OCI-LY1 (cell line): ENCODE measurements around the gene CADM1.

ENCODE experiments used
- H2AFZ ChIP-seq: fragments of 200-600 bp; sonication (generic), shearing (Covaris generic); 2 replicates; pipeline ENCODE4 v1.6.0; 2014; ENCODE audit warnings: antibody characterized with exemption, mild to moderate bottlenecking, low read length
- H3F3A ChIP-seq: fragments of 200-600 bp; sonication (generic), shearing (Covaris generic); 2 replicates; pipeline ENCODE4 v1.6.0; 2014; ENCODE audit warnings: mild to moderate bottlenecking, antibody characterized with exemption, low read length, moderate library complexity; ENCODE audit not compliant: insufficient read depth
- H3K27ac ChIP-seq: fragments of 200-600 bp; sonication (generic); 2 replicates; pipeline ENCODE4 v1.5.1; 2014; ENCODE audit warnings: low read length, mixed run types, mild to moderate bottlenecking, low read depth; ENCODE audit not compliant: poor library complexity, severe bottlenecking
- H3K27me3 ChIP-seq: fragments of 200-600 bp; sonication (generic); 2 replicates; pipeline ENCODE4 v1.6.0; 2014; ENCODE audit warnings: antibody characterized with exemption, mild to moderate bottlenecking, low read length, moderate library complexity; ENCODE audit not compliant: insufficient read depth
- H3K36me3 ChIP-seq: fragments of 200-600 bp; sonication (generic); 2 replicates; pipeline ENCODE4 v1.6.1; 2014; ENCODE audit warnings: mild to moderate bottlenecking, antibody characterized with exemption, low read length, moderate library complexity, mixed read lengths; ENCODE audit not compliant: insufficient read depth
- H3K4me1 ChIP-seq: fragments of 200-600 bp; sonication (generic); 2 replicates; pipeline ENCODE4 v1.5.1; 2014; ENCODE audit warnings: mild to moderate bottlenecking, low read length, moderate library complexity; ENCODE audit not compliant: insufficient read depth, severe bottlenecking
- H3K4me2 ChIP-seq: fragments of 200-600 bp; sonication (generic), shearing (Covaris generic); 2 replicates; pipeline ENCODE4 v1.6.1; 2014; ENCODE audit warnings: low read length
- H3K4me3 ChIP-seq: fragments of 200-600 bp; sonication (generic); 2 replicates; pipeline ENCODE4 v1.5.1; 2014; ENCODE audit warnings: low read length, low read depth, mild to moderate bottlenecking, mixed read lengths; ENCODE audit not compliant: poor library complexity, severe bottlenecking
- H3K79me2 ChIP-seq: fragments of 200-600 bp; shearing (Covaris generic); 2 replicates; pipeline ENCODE4 v1.6.1; 2016; ENCODE audit warnings: mixed run types, low read length, mixed read lengths; ENCODE audit not compliant: insufficient read depth
- H3K9ac ChIP-seq: fragments of 200-600 bp; sonication (generic), shearing (Covaris generic); 2 replicates; pipeline ENCODE4 v1.6.1; 2014; ENCODE audit warnings: mild to moderate bottlenecking, low read length, mixed read lengths
- H3K9me2 ChIP-seq: fragments of 200-600 bp; sonication (generic), shearing (Covaris generic); 2 replicates; pipeline ENCODE4 v1.6.1; 2014; ENCODE audit warnings: low read depth, mild to moderate bottlenecking, low read length, mixed read lengths
- H3K9me3 ChIP-seq: fragments of 200-600 bp; shearing (Covaris generic); 2 replicates; pipeline ENCODE4 v1.6.1; 2014; ENCODE audit warnings: low read length, mixed read lengths
- H4K20me1 ChIP-seq: fragments of 200-600 bp; sonication (generic), shearing (Covaris generic); 2 replicates; pipeline ENCODE4 v1.6.0; 2016; ENCODE audit warnings: mild to moderate bottlenecking, low read length; ENCODE audit not compliant: insufficient read depth
- CTCF ChIP-seq: fragments of 200-600 bp; sonication (generic), shearing (Covaris generic); IDR thresholded peaks from 2 replicates; pipeline ENCODE4 v1.5.1; 2017; ENCODE audit warnings: mild to moderate bottlenecking, antibody characterized with exemption, low read length, moderate library complexity, mixed read lengths
- EZH2 ChIP-seq: fragments of 200-600 bp; sonication (generic), shearing (Covaris generic); IDR thresholded peaks from 2 replicates; pipeline ENCODE4 v1.8.0; 2017; ENCODE audit warnings: borderline replicate concordance, mixed run types, mild to moderate bottlenecking, antibody characterized with exemption, low read length, moderate library complexity, mixed read lengths

Gene CADM1

GRCh38 chr11:115180272-115180671 is 323.9 kb downstream of the CADM1 start:
- TF ChIP-seq EZH2 (no peak), CTCF (no peak)
- Histone ChIP-seq H3K4me1 (peaks cover 41% of the 10 kb centered on the region), H3K79me2 (no peaks in the 10 kb centered on the region; the same call in 1 of the 2 replicates), H2AFZ (no peak overlapping the region), H3K36me3 (peaks cover 25% of the 10 kb centered on the region; the same call in 1 of the 2 replicates), H4K20me1 (no peaks in the 10 kb centered on the region), H3K4me3 (no peak overlapping the region), H3K9me3 (no peaks in the 10 kb centered on the region), H3K4me2 (no peak overlapping the region), H3K9ac (no peak overlapping the region), H3F3A (no peaks in the 10 kb centered on the region), H3K27me3 (no peaks in the 10 kb centered on the region), H3K9me2 (no peaks in the 10 kb centered on the region), H3K27ac (no peak overlapping the region)

DNA sequence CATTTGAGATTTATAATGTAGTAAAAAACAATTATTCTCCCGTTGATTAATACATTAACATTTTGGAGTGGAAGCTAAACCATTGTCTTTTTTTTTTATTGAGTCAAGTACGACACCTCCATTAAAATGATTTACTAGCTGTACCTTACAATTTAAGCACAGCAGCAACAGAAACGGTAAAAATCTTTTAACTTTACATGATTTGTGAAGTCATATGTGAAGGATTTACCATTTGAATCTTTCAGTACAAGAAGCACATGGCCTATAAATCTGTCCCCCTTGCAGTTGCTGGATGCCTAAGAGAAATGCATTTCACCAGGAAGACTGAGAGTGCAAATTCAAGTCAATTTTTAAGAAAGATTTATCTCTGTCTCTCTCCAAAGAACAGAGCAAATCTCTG is 324.6 kb downstream of the CADM1 start:
- no peak overlapping the region for H3K9ac ChIP-seq
- H4K20me1 ChIP-seq = no peaks in the 10 kb centered on the region
- H3F3A ChIP-seq = no peaks in the 10 kb centered on the region
- H3K4me1 ChIP-seq = peaks cover 39% of the 10 kb centered on the region
- H3K9me3 ChIP-seq = no peaks in the 10 kb centered on the region
- no peak overlapping the region for H3K4me3 ChIP-seq
- H2AFZ ChIP-seq = no peak overlapping the region
- H3K79me2 ChIP-seq = no peaks in the 10 kb centered on the region; the same call in 1 of the 2 replicates
- no peaks in the 10 kb centered on the region for H3K9me2 ChIP-seq
- TF ChIP-seq CTCF = no peak
- no peak for TF ChIP-seq EZH2
- no peak overlapping the region for H3K27ac ChIP-seq
- no peaks in the 10 kb centered on the region for H3K27me3 ChIP-seq
- H3K36me3 ChIP-seq = peaks cover 27% of the 10 kb centered on the region; the same call in 1 of the 2 replicates
- no peak overlapping the region for H3K4me2 ChIP-seq

GRCh38 chr11:115178705-115179104 is 325.5 kb downstream of the CADM1 start:
- Histone ChIP-seq H3F3A (no peaks in the 10 kb centered on the region), H3K9ac (no peak overlapping the region), H2AFZ (no peak overlapping the region), H3K9me3 (no peaks in the 10 kb centered on the region), H3K27me3 (no peaks in the 10 kb centered on the region), H3K27ac (no peak overlapping the region), H3K9me2 (no peaks in the 10 kb centered on the region), H3K4me1 (peaks cover 30% of the 10 kb centered on the region), H3K4me2 (no peak overlapping the region), H4K20me1 (no peaks in the 10 kb centered on the region), H3K79me2 (no peaks in the 10 kb centered on the region), H3K36me3 (peaks cover 32% of the 10 kb centered on the region), H3K4me3 (no peak overlapping the region)
- TF ChIP-seq EZH2 = no peak
- no peak for TF ChIP-seq CTCF
